ENCODE measurements around the gene ZSCAN5A. TPM values are rescaled to one million over a fixed set of nuclear protein-coding genes. Genes with fewer than 3 reads are reported as not detected.

ZSCAN5A gene
- total RNA-seq, 2 experiments from 2014 or later, result 14.4 to 19.2 TPM

- BruUV-seq (replicated peaks), result no TSS peak
Measured at GRCh38 chr19:56290104-56290503, 24.5 kb downstream of the ZSCAN5A start.

GRCh38 chr19:56284746-56285145 is 29.9 kb downstream of the ZSCAN5A start:
- TF ChIP-seq EZH2phosphoT487 (IDR thresholded peaks at IDR 0.05; ENCODE audit: borderline replicate concordance, low read depth, low read length) (no peak), CTCF (conservative IDR thresholded peaks at IDR 0.05; ENCODE audit: low read length) (no peak)
- Histone ChIP-seq H3K4me1 (ENCODE audit: insufficient read depth, low read length, poor library complexity, severe bottlenecking) (no peaks in the 10 kb centered on the region), H3K27ac (ENCODE audit: low read depth, low read length, poor library complexity, severe bottlenecking) (no peak overlapping the region), H3K9me3 (ENCODE audit: low read length) (no peaks in the 10 kb centered on the region), H3K36me3 (ENCODE audit: insufficient read depth, low read length) (peaks cover 3% of the 10 kb centered on the region; the same call in 1 of the 2 replicates), H3K4me2 (ENCODE audit: low read length) (no peak overlapping the region), H4K20me1 (ENCODE audit: insufficient read depth, low read length) (no peaks in the 10 kb centered on the region), H3K9me2 (ENCODE audit: insufficient read depth, low read length) (no peaks in the 10 kb centered on the region), H3K79me2 (ENCODE audit: insufficient read depth, low read depth, low read length) (no peaks in the 10 kb centered on the region), H2AFZ (ENCODE audit: low read length) (no peak overlapping the region), H3K4me3 (ENCODE audit: low read depth, low read length, poor library complexity, severe bottlenecking) (no peak overlapping the region)
- ChIA-PET POLR2A (no interaction called here), CTCF (ENCODE audit: unreplicated experiment) (no interaction called here)
- BruUV-seq (replicated peaks), result no TSS peak
- intact Hi-C loops (cut with micrococcal nuclease; ENCODE audit: unreplicated experiment), result no loop called here
- DNase-seq (ENCODE audit: low spot score), result no peak

More at GRCh38 chr19:56290104-56290503, 24.5 kb downstream of the ZSCAN5A start:
- Histone ChIP-seq H3K4me2 (ENCODE audit: low read length) (no peak overlapping the region), H3K9me2 (ENCODE audit: insufficient read depth, low read length) (no peaks in the 10 kb centered on the region), H4K20me1 (ENCODE audit: insufficient read depth, low read length) (no peaks in the 10 kb centered on the region), H2AFZ (ENCODE audit: low read length) (no peak overlapping the region), H3K79me2 (ENCODE audit: insufficient read depth, low read depth, low read length) (no peaks in the 10 kb centered on the region), H3K27ac (ENCODE audit: low read depth, low read length, poor library complexity, severe bottlenecking) (no peak overlapping the region), H3K9me3 (ENCODE audit: low read length) (no peaks in the 10 kb centered on the region), H3K4me3 (ENCODE audit: low read depth, low read length, poor library complexity, severe bottlenecking) (no peak overlapping the region), H3K4me1 (ENCODE audit: insufficient read depth, low read length, poor library complexity, severe bottlenecking) (no peaks in the 10 kb centered on the region), H3K36me3 (ENCODE audit: insufficient read depth, low read length) (peaks cover 6% of the 10 kb centered on the region; the same call in 1 of the 2 replicates)
- CTCF ChIA-PET (ENCODE audit: unreplicated experiment), result no interaction called here
- TF ChIP-seq CTCF (conservative IDR thresholded peaks at IDR 0.05; ENCODE audit: low read length) (no peak), EZH2phosphoT487 (IDR thresholded peaks at IDR 0.05; ENCODE audit: borderline replicate concordance, low read depth, low read length) (no peak)
- no peak for DNase-seq (ENCODE audit: low spot score)
- intact Hi-C loops (cut with micrococcal nuclease; ENCODE audit: unreplicated experiment), result no loop called here
- POLR2A ChIA-PET, result no interaction called here

- Histone ChIP-seq H3K36me3 (ENCODE audit: insufficient read depth, low read length) (peaks cover 3% of the 10 kb centered on the region; the same call in 1 of the 2 replicates), H3K9me2 (ENCODE audit: insufficient read depth, low read length) (no peaks in the 10 kb centered on the region), H3K79me2 (ENCODE audit: insufficient read depth, low read depth, low read length) (no peaks in the 10 kb centered on the region), H3K27ac (ENCODE audit: low read depth, low read length, poor library complexity, severe bottlenecking) (no peak overlapping the region), H3K9me3 (ENCODE audit: low read length) (no peaks in the 10 kb centered on the region), H3K4me1 (ENCODE audit: insufficient read depth, low read length, poor library complexity, severe bottlenecking) (no peaks in the 10 kb centered on the region), H4K20me1 (ENCODE audit: insufficient read depth, low read length) (no peaks in the 10 kb centered on the region), H3K4me3 (ENCODE audit: low read depth, low read length, poor library complexity, severe bottlenecking) (no peak overlapping the region), H2AFZ (ENCODE audit: low read length) (no peak overlapping the region), H3K4me2 (ENCODE audit: low read length) (no peak overlapping the region)
- ChIA-PET POLR2A (interaction anchor here (0.7 kb wide), 1 partner anchor 367 kb away, joined by 4 read pairs; no protein-coding TSS in a partner anchor), CTCF (ENCODE audit: unreplicated experiment) (no interaction called here)
- DNase-seq (ENCODE audit: low spot score), result no peak
- no peak for TF ChIP-seq CTCF (conservative IDR thresholded peaks at IDR 0.05; ENCODE audit: low read length)
- TF ChIP-seq EZH2phosphoT487 (IDR thresholded peaks at IDR 0.05; ENCODE audit: borderline replicate concordance, low read depth, low read length), result no peak
- intact Hi-C loops (cut with micrococcal nuclease; ENCODE audit: unreplicated experiment), result no loop called here
- BruUV-seq (replicated peaks), result no TSS peak
Measured at GRCh38 chr19:56282809-56283208, 31.8 kb downstream of the ZSCAN5A start.

Data from OCI-LY7 (cell line).